ENCODE measurements around the gene PDXP.
"Not testable (repeated sequence)": the region's sequence is repeated elsewhere in the genome, so short reads cannot be mapped to it uniquely, and the experiment has no call there.

DNA sequence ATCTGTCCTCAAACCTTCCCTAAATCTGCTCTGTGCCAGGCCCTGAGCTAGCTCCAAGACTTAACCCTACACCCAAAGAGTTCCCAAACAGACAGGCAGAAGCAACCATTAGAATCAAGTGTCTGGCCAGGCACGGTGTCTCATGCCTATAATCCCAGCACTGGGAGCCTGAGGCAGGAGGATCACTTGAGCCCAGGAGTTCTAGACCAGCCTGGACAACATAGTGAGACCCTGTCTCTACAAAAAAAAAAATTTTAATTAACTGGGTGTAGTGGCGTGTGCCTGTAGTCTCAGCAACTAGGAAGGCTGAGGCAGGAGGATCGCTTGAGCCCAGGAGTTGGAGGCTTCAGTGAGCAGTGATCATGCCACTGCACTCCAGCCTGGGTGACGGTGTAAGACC, 1.9 kb upstream of the PDXP start:
- not testable (repeated sequence) for TF ChIP-seq CTCF (conservative IDR thresholded peaks at IDR 0.05 in 1 of 2, IDR thresholded peaks at IDR 0.05 in 1 of 2; ENCODE audit: extremely low read depth in 1 of 2, insufficient read depth in 1 of 2, low read depth in 1 of 2, low read length in 2 of 2); EZH2 (IDR thresholded peaks at IDR 0.05; ENCODE audit: borderline replicate concordance, low read length)

Measured in mammary epithelial cell (primary cell).